ENCODE results near the gene DDX42. TPM values are rescaled to one million over a fixed set of nuclear protein-coding genes. Genes with fewer than 3 reads are reported as not detected.
"Not testable (repeated sequence)": the region's sequence is repeated elsewhere in the genome, so short reads cannot be mapped to it uniquely, and the experiment has no call there.

Gene DDX42
- total and polyA plus RNA-seq, 3 experiments from 2014 or later, result 16.9 to 122 (median 103) TPM

GRCh38 chr17:63780928-63781327 is 7.0 kb downstream of the DDX42 start:
- H3K27ac Mint-ChIP-seq, result peak overlapping the region in 5 of 8 donors; percentile 8 to 83 (median 55)
- H3K9me3 Mint-ChIP-seq, result no peaks in the 10 kb centered on the region
- no peaks in the 10 kb centered on the region for H3K27me3 Mint-ChIP-seq
- Histone ChIP-seq H3K27ac (ENCODE audit: low read depth, low read length) (no peak overlapping the region), H3K4me1 (ENCODE audit: insufficient read depth, low read length) (peaks cover 24% of the 10 kb centered on the region), H3K4me3 (ENCODE audit: low read length) (no peak overlapping the region), H3K27me3 (ENCODE audit: insufficient read depth, low read length, poor library complexity, severe bottlenecking) (no peaks in the 10 kb centered on the region), H3K9me3 (ENCODE audit: low read length) (no peaks in the 10 kb centered on the region), H3K36me3 (ENCODE audit: insufficient read depth, low read length) (peaks cover 12% of the 10 kb centered on the region)
- H3K4me3 Mint-ChIP-seq, result no peak overlapping the region
- peaks cover 0 to 63% (median 4%) of the 10 kb centered on the region in 3 donors for H3K36me3 Mint-ChIP-seq
- DNase-seq, result no peak
- H3K4me1 Mint-ChIP-seq, result peaks cover 57 to 83% (median 70%) of the 10 kb centered on the region in 3 donors
- POLR2A ChIA-PET, result no interaction called here
- CTCF ChIA-PET, result interaction anchor here (1.1 kb wide), 1 partner anchor 47 kb away, joined by 3 read pairs; no protein-coding TSS in a partner anchor

- ChIA-PET CTCF (interaction anchor here (2.4 kb wide), 1 partner anchor 10 kb away, joined by 6 read pairs; the partner anchor contains the start of genes CCDC47 and DDX42), POLR2A (interaction anchor here (1.3 kb wide), 1 partner anchor 10 kb away, joined by 4 read pairs; the partner anchor contains the start of genes CCDC47 and DDX42)
- Histone ChIP-seq H3K27ac (ENCODE audit: low read depth, low read length) (no peak overlapping the region), H3K27me3 (ENCODE audit: insufficient read depth, low read length, poor library complexity, severe bottlenecking) (no peaks in the 10 kb centered on the region), H3K4me1 (ENCODE audit: insufficient read depth, low read length) (peaks cover 11% of the 10 kb centered on the region), H3K36me3 (ENCODE audit: insufficient read depth, low read length) (peaks cover 16% of the 10 kb centered on the region), H3K9me3 (ENCODE audit: low read length) (no peaks in the 10 kb centered on the region), H3K4me3 (ENCODE audit: low read length) (no peak overlapping the region)
- Mint-ChIP-seq H3K36me3 (peaks cover 0 to 68% (median 6%) of the 10 kb centered on the region in 3 donors), H3K4me1 (peaks cover 42 to 59% (median 47%) of the 10 kb centered on the region in 3 donors), H3K27me3 (no peaks in the 10 kb centered on the region), H3K27ac (peak overlapping the region in 7 of 8 donors; percentile 39 to 75 (median 68)), H3K9me3 (no peaks in the 10 kb centered on the region), H3K4me3 (peak overlapping the region in 1 of 7 donors; percentile 74)
- no peak for DNase-seq
Measured at GRCh38 chr17:63783522-63783921, 9.6 kb downstream of the DDX42 start.

- Mint-ChIP-seq H3K4me1 (peaks cover 29 to 46% (median 31%) of the 10 kb centered on the region in 3 donors), H3K27ac (peak overlapping the region in 5 of 8 donors; percentile 7 to 64 (median 31)), H3K4me3 (no peak overlapping the region), H3K9me3 (no peaks in the 10 kb centered on the region), H3K27me3 (no peaks in the 10 kb centered on the region), H3K36me3 (peaks cover 0 to 69% (median 7%) of the 10 kb centered on the region in 3 donors)
- Histone ChIP-seq H3K4me1 (ENCODE audit: insufficient read depth, low read length) (peaks cover 9% of the 10 kb centered on the region), H3K4me3 (ENCODE audit: low read length) (no peak overlapping the region), H3K36me3 (ENCODE audit: insufficient read depth, low read length) (peaks cover 27% of the 10 kb centered on the region), H3K27me3 (ENCODE audit: insufficient read depth, low read length, poor library complexity, severe bottlenecking) (no peaks in the 10 kb centered on the region), H3K27ac (ENCODE audit: low read depth, low read length) (no peak overlapping the region), H3K9me3 (ENCODE audit: low read length) (no peaks in the 10 kb centered on the region)
- CTCF ChIA-PET, result no interaction called here
- no peak for DNase-seq
- POLR2A ChIA-PET, result no interaction called here
Measured at GRCh38 chr17:63785556-63785955, 11.6 kb downstream of the DDX42 start.

GRCh38 chr17:63786117-63786516 is 12.1 kb downstream of the DDX42 start:
- Mint-ChIP-seq H3K36me3 (peaks cover 0 to 66% (median 3%) of the 10 kb centered on the region in 3 donors), H3K9me3 (no peaks in the 10 kb centered on the region), H3K4me1 (peaks cover 23 to 41% (median 26%) of the 10 kb centered on the region in 3 donors), H3K4me3 (no peak overlapping the region), H3K27me3 (no peaks in the 10 kb centered on the region), H3K27ac (peak overlapping the region in 3 of 8 donors; percentile 10 to 31 (median 29))
- Histone ChIP-seq H3K4me1 (ENCODE audit: insufficient read depth, low read length) (peaks cover 8% of the 10 kb centered on the region), H3K36me3 (ENCODE audit: insufficient read depth, low read length) (peaks cover 27% of the 10 kb centered on the region), H3K9me3 (ENCODE audit: low read length) (no peaks in the 10 kb centered on the region), H3K27me3 (ENCODE audit: insufficient read depth, low read length, poor library complexity, severe bottlenecking) (no peaks in the 10 kb centered on the region), H3K27ac (ENCODE audit: low read depth, low read length) (no peak overlapping the region), H3K4me3 (ENCODE audit: low read length) (no peak overlapping the region)
- ChIA-PET CTCF (interaction anchor here (1.1 kb wide), 1 partner anchor 88 kb away, joined by 3 read pairs; no protein-coding TSS in a partner anchor), POLR2A (no interaction called here)
- DNase-seq, result no peak

GRCh38 chr17:63786971-63787711 is 13.2 kb downstream of the DDX42 start:
- Mint-ChIP-seq H3K27me3 (no peaks in the 10 kb centered on the region), H3K4me1 (peaks cover 22 to 35% (median 23%) of the 10 kb centered on the region in 3 donors), H3K9me3 (no peaks in the 10 kb centered on the region), H3K36me3 (peaks cover 0 to 70% (median 4%) of the 10 kb centered on the region in 3 donors), H3K27ac (peak overlapping the region in 1 of 8 donors; percentile 17), H3K4me3 (no peak overlapping the region)
- no peak for DNase-seq
- ChIA-PET CTCF (interaction anchor here (1.1 kb wide), 1 partner anchor 89 kb away, joined by 3 read pairs; no protein-coding TSS in a partner anchor), POLR2A (no interaction called here)
- H3K4me1 ChIP-seq (ENCODE audit: insufficient read depth, low read length), result peaks cover 8% of the 10 kb centered on the region
- no peak overlapping the region for H3K4me3 ChIP-seq (ENCODE audit: low read length)
- H3K36me3 ChIP-seq (ENCODE audit: insufficient read depth, low read length), result peaks cover 27% of the 10 kb centered on the region
- H3K27me3 ChIP-seq (ENCODE audit: insufficient read depth, low read length, poor library complexity, severe bottlenecking), result no peaks in the 10 kb centered on the region
- no peaks in the 10 kb centered on the region for H3K9me3 ChIP-seq (ENCODE audit: low read length)
- H3K27ac ChIP-seq (ENCODE audit: low read depth, low read length), result no peak overlapping the region

- DNase-seq, result no peak
- Histone ChIP-seq H3K27ac (ENCODE audit: low read depth, low read length) (no peak overlapping the region), H3K9me3 (ENCODE audit: low read length) (no peaks in the 10 kb centered on the region), H3K4me3 (ENCODE audit: low read length) (no peak overlapping the region), H3K36me3 (ENCODE audit: insufficient read depth, low read length) (peaks cover 39% of the 10 kb centered on the region), H3K27me3 (ENCODE audit: insufficient read depth, low read length, poor library complexity, severe bottlenecking) (no peaks in the 10 kb centered on the region), H3K4me1 (ENCODE audit: insufficient read depth, low read length) (no peaks in the 10 kb centered on the region)
- H3K36me3 Mint-ChIP-seq, result peaks cover 4 to 77% (median 8%) of the 10 kb centered on the region in 3 donors
- H3K27ac Mint-ChIP-seq, result peak overlapping the region in 1 of 8 donors; percentile 11
- H3K27me3 Mint-ChIP-seq, result no peaks in the 10 kb centered on the region
- POLR2A ChIA-PET, result interaction anchor here (0.7 kb wide), 1 partner anchor 128 kb away, joined by 11 read pairs; no protein-coding TSS in a partner anchor
- H3K4me1 Mint-ChIP-seq, result peaks cover 7 to 12% (median 9%) of the 10 kb centered on the region in 3 donors
- H3K9me3 Mint-ChIP-seq, result no peaks in the 10 kb centered on the region
- no peak overlapping the region for H3K4me3 Mint-ChIP-seq
- CTCF ChIA-PET, result no interaction called here
Measured at GRCh38 chr17:63790057-63790456, 16.1 kb downstream of the DDX42 start.

- Mint-ChIP-seq H3K36me3 (peaks cover 4 to 84% (median 11%) of the 10 kb centered on the region in 3 donors), H3K4me1 (peaks cover 3 to 9% (median 4%) of the 10 kb centered on the region in 3 donors), H3K4me3 (no peak overlapping the region), H3K27ac (peak overlapping the region in 2 of 8 donors; percentile 45 to 51), H3K9me3 (no peaks in the 10 kb centered on the region), H3K27me3 (no peaks in the 10 kb centered on the region)
- ChIA-PET CTCF (no interaction called here), POLR2A (no interaction called here)
- Histone ChIP-seq H3K36me3 (ENCODE audit: insufficient read depth, low read length) (peaks cover 49% of the 10 kb centered on the region), H3K4me1 (ENCODE audit: insufficient read depth, low read length) (no peaks in the 10 kb centered on the region), H3K27ac (ENCODE audit: low read depth, low read length) (no peak overlapping the region), H3K27me3 (ENCODE audit: insufficient read depth, low read length, poor library complexity, severe bottlenecking) (no peaks in the 10 kb centered on the region), H3K9me3 (ENCODE audit: low read length) (no peaks in the 10 kb centered on the region), H3K4me3 (ENCODE audit: low read length) (no peak overlapping the region)
- no peak for DNase-seq
Measured at GRCh38 chr17:63792055-63792729, 18.2 kb downstream of the DDX42 start.

GRCh38 chr17:63796375-63796774 is 22.4 kb downstream of the DDX42 start:
- H3K4me1 Mint-ChIP-seq; H3K27me3 Mint-ChIP-seq; H3K27ac ChIP-seq (ENCODE audit: low read depth, low read length); CTCF ChIA-PET; H3K9me3 Mint-ChIP-seq; H3K9me3 ChIP-seq (ENCODE audit: low read length); H3K4me1 ChIP-seq (ENCODE audit: insufficient read depth, low read length); DNase-seq; POLR2A ChIA-PET; H3K4me3 ChIP-seq (ENCODE audit: low read length); H3K4me3 Mint-ChIP-seq; H3K27me3 ChIP-seq (ENCODE audit: insufficient read depth, low read length, poor library complexity, severe bottlenecking): not testable (repeated sequence)
- H3K27ac Mint-ChIP-seq, result peak overlapping the region in 2 of 8 donors; percentile 23 to 32
- H3K36me3 ChIP-seq (ENCODE audit: insufficient read depth, low read length), result peaks cover 62% of the 10 kb centered on the region
- peaks cover 12 to 93% (median 14%) of the 10 kb centered on the region in 3 donors for H3K36me3 Mint-ChIP-seq
